ENCODE data around the gene CACNA2D3. TPM values are rescaled to one million over a fixed set of nuclear protein-coding genes. Genes with fewer than 3 reads are reported as not detected.

Gene CACNA2D3
- total RNA-seq, 1 donor from 2014 or later: 7.3 TPM

- TF ChIP-seq, protein P1, sequence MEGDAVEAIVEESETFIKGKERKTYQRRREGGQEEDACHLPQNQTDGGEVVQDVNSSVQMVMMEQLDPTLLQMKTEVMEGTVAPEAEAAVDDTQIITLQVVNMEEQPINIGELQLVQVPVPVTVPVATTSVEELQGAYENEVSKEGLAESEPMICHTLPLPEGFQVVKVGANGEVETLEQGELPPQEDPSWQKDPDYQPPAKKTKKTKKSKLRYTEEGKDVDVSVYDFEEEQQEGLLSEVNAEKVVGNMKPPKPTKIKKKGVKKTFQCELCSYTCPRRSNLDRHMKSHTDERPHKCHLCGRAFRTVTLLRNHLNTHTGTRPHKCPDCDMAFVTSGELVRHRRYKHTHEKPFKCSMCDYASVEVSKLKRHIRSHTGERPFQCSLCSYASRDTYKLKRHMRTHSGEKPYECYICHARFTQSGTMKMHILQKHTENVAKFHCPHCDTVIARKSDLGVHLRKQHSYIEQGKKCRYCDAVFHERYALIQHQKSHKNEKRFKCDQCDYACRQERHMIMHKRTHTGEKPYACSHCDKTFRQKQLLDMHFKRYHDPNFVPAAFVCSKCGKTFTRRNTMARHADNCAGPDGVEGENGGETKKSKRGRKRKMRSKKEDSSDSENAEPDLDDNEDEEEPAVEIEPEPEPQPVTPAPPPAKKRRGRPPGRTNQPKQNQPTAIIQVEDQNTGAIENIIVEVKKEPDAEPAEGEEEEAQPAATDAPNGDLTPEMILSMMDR (IDR thresholded peaks at IDR 0.05): no peak
- Histone ChIP-seq H3K9me3 (no peaks in the 10 kb centered on the region), H3K4me3 (no peak overlapping the region), H3K27ac (no peak overlapping the region), H3K27me3 (no peaks in the 10 kb centered on the region), H3K36me3 (no peaks in the 10 kb centered on the region), H3K4me1 (no peaks in the 10 kb centered on the region)
- intact Hi-C loops (cut with DNase I): no loop called here
- ATAC-seq (no peak), DNase-seq (no peak)
Measured at GRCh38 chr3:54565956-54566355, 443.6 kb downstream of the CACNA2D3 start.

DNA sequence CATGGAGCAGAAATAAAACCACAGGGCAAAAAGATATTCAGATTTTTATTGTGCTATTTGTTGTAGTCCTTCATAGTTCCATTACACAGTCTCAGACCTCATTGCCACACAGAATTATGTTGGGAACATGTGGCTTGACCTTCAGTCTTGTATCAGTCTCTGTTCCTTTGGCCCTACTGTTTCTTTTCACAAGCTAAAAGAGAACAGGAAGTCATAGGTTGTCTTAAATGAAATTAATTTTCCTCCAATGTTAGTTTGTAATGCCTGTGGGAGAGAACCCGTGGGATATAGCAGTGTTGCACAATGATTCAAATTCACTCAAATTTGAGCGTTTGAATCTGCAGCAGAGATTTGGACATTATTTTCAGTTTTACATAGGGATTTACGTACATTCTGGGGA, 445.6 kb downstream of the CACNA2D3 start:
- Histone ChIP-seq H3K36me3 (no peaks in the 10 kb centered on the region), H3K9me3 (no peaks in the 10 kb centered on the region), H3K4me3 (no peak overlapping the region), H3K4me1 (no peaks in the 10 kb centered on the region), H3K27me3 (no peaks in the 10 kb centered on the region), H3K27ac (no peak overlapping the region)
- no peak for ATAC-seq
- TF ChIP-seq, protein P1 (IDR thresholded peaks at IDR 0.05): no peak
- intact Hi-C loops (cut with DNase I): no loop called here
- DNase-seq: no peak

DNA sequence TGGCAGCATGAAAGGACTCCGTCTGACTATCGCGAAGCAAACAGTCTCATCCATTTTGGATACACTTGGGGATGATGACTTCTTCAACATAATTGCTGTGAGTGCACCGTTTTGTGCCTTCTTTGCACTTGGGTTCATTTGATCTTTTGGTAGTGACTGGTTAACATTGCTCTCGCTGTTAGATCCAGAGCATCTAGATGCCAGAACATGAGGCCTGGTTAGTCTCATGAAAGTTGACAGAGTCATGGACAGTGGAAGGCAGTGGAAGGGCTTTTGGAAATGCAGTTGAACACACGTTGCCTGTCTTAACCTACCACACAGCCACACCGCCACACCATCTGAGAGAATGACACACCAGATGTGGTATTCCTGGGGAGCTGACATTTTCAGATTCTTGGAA, 447.7 kb downstream of the CACNA2D3 start:
- no peak for ATAC-seq
- Histone ChIP-seq H3K4me1 (no peaks in the 10 kb centered on the region), H3K27ac (no peak overlapping the region), H3K36me3 (no peaks in the 10 kb centered on the region), H3K9me3 (no peaks in the 10 kb centered on the region), H3K27me3 (no peaks in the 10 kb centered on the region), H3K4me3 (no peak overlapping the region)
- no peak for DNase-seq
- TF ChIP-seq, protein P1 (IDR thresholded peaks at IDR 0.05): no peak
- intact Hi-C loops (cut with DNase I): no loop called here

DNA sequence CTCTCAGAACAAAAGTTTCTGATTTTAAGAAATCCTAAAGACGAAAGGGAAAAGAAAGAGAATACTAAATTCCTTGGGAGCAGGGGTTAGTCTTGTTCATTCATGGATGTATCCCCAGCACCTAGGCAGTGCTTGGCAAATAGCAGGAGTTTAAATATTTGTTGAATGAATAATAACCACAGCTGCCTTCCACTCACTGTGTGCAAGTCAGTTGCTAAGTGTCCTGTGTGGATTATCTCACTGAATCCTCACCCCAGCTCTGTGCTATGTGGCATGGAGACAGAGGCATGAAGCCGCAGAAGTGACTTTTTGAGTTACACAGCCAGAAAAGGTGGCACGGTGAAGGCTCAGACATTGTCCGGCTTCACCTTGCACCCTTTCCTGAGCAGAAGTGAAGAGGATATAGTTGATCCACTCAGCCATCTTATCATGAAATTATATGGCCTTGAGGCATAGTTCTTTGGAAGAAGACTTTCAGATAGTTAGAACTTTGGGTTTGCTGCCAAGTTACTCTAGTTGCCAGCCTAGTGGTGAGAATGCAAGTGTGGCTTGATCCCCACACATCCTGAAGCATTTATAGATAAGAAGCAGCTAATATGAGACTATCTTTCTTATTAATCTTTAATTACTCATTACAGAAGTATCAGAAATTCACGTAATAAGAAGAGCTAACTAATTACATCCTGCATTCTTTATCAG, 450.0 kb downstream of the CACNA2D3 start:
- intact Hi-C loops (cut with DNase I): no loop called here

DNA sequence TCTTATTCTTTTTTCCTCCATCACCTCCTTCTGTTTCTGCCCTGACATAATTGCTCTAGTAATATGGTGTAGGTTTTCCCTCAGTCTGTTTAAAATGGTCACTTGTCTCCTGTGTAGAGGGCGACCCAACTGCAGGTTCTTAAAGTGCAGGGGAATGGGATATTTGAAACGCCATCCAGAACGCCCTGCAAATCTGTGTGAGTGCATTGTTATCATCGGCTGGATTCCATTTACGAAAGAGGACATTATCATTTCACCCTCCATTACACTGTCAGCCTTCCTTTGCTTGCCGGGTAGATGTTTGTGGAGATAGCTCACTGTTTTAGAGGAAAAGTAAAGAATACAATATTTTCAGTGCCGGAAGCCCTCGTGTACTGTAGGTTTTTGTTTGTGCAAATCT, 451.5 kb downstream of the CACNA2D3 start:
- intact Hi-C loops (cut with DNase I): no loop called here
- Histone ChIP-seq H3K4me1 (no peaks in the 10 kb centered on the region), H3K36me3 (no peaks in the 10 kb centered on the region), H3K27ac (no peak overlapping the region), H3K9me3 (no peaks in the 10 kb centered on the region), H3K4me3 (no peak overlapping the region), H3K27me3 (no peaks in the 10 kb centered on the region)
- DNase-seq (no peak), ATAC-seq (no peak)
- TF ChIP-seq, protein P1 (IDR thresholded peaks at IDR 0.05): no peak

More for the DNA sequence above, 450.0 kb downstream of the CACNA2D3 start:
- Histone ChIP-seq H3K27ac (no peak overlapping the region), H3K9me3 (no peaks in the 10 kb centered on the region), H3K36me3 (no peaks in the 10 kb centered on the region), H3K4me3 (no peak overlapping the region), H3K27me3 (no peaks in the 10 kb centered on the region), H3K4me1 (no peaks in the 10 kb centered on the region)
- ATAC-seq (no peak), DNase-seq (no peak)
- TF ChIP-seq, protein P1 (IDR thresholded peaks at IDR 0.05): no peak

Data from upper lobe of right lung (tissue), 1 donor.